Inflammatory macrophage treated with lipopolysaccharide for 1 hour (primary cell): ENCODE measurements around the gene CCDC88C.
"Not testable (repeated sequence)": the region's sequence is repeated elsewhere in the genome, so short reads cannot be mapped to it uniquely, and the experiment has no call there.

ENCODE experiments used
- DNase-seq, 2 donors: peaks; one replicate each; pipeline ENCODE4 v3.0.0-alpha.2; 2020 to 2022

The CCDC88C gene

GRCh38 chr14:91264151-91265150, 153.2 kb downstream of the CCDC88C start:
- no peak for DNase-seq

DNA sequence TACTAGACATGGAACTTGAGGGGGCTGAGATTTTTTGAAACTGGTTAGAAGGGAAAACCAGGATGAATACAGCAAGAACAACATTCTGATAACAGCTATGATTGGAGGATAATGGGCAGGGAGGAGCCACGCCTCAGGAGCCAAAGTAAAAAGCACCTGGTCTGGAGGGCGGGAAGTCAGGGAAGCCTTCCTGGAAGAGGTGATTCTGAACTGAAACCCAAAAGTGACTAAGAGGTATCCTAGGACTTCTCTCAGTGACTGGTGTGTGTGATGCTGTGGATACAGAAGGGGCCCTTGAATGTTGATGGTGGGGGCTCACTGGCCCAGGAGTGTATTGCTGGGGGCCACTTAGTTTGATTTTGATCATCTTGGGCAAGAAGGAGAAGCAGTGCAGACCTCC, 154.3 kb downstream of the CCDC88C start:
- no peak for DNase-seq

- no peak for DNase-seq
These were observed 155.6 kb downstream of the CCDC88C start for GRCh38 chr14:91261986-91262549.

DNA sequence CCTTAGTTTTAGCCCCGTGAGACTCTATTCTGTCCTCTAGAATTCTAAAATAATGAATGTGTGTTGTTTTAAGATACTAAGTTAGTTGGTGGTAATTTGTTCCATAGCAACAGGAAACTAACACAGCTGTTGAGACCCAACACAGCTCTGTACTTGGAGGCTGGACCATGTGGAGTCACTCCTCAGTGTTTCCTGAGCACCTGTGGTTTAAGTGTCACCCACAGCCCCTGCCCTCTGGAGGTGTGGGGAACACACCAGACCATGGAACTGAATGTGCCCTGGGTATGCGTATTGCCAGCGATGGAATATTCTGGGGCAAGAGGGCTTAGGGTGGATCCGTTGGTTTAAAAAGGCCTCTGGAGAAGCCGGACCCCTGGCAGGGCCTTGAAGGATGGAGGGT, 156.5 kb downstream of the CCDC88C start:
- DNase-seq = no peak

- DNase-seq = no peak
These were observed 158.7 kb downstream of the CCDC88C start for GRCh38 chr14:91258876-91259275.

GRCh38 chr14:91258011-91258618, 159.5 kb downstream of the CCDC88C start:
- no peak for DNase-seq

DNA sequence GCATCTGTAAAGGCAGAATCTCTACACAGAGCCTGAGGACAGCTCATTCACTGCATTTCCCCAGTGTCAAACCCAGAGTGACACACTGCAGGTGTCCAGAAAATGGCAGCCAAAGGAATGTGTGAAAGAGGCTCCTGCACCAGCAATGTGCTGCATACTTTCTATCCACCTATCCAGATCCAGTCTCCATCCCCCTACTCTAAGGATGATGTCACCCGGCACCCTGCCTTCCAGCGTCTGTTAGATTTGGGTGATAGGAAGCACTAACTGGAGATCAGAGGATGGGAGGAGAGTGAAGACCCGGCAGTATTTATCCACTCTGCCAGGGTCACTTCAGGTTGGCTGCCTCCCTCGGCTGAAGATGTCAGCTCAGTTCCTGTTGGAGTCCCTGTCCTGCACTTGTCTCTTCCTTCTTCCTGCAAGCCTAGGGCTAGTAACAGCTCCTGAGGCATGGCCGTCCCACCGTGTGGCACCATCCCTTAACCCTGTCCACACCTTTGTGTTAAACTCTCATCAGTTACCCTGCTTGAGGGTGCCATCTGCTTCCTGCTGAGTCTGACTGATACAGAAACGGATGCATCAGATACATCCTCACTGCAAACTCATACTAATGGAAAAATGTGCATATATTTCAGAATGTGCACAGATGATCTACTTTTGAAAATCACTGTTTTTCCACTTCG, 160.2 kb downstream of the CCDC88C start:
- DNase-seq = no peak

GRCh38 chr14:91256661-91257060, 161.0 kb downstream of the CCDC88C start:
- no peak for DNase-seq

GRCh38 chr14:91255026-91255695, 162.5 kb downstream of the CCDC88C start:
- no peak for DNase-seq

- DNase-seq = no peak
These were observed 163.2 kb downstream of the CCDC88C start for GRCh38 chr14:91254461-91254860.

GRCh38 chr14:91253795-91254323, 163.8 kb downstream of the CCDC88C start:
- no peak for DNase-seq

DNA sequence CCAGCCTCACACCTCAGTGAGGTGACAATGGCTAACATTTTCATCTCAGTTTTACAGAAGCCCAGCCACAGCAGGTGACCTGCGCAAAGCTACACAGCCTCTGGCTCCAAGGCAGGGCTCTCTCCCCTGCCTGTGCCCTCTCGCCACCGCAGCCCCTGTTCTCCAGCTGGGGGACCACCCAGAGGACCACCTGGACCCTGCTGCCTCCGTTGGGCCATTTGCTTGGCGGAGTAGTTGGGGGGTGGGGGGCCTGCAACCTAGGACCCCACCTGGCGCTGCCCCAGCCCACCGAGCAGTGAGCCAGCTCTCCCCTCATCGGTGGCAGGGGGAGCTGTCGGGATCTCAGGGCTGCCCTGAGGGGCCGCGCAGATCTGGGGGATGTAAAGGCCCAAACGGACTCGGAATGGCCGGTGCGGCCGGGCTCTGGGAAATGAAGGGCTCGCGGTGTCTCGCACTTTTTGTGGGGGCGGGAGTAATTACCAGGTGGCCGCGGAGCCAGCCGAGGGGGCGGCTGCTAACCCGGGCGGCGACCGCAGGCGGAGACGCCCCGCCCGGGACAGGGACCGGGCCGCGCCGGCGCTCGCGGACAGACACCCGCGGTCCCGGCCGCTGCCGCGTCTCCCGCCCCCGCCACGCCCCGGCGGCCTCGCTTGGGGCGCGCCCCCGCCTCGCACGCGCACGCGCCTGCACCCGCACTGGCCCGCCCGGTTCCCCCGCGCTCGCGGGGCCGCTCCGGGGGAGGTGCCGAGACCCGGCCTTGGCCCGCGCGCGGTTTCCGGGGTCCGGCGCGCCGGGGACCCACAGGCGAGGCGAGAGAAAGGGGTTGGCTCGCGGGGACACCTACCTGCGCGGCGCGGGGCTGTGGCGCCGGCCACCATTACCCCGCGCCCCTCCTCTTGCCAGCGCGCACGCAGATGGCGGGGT, 164.5 kb downstream of the CCDC88C start:
- peak in 1 of 2 donors; percentile 11 for DNase-seq

DNA sequence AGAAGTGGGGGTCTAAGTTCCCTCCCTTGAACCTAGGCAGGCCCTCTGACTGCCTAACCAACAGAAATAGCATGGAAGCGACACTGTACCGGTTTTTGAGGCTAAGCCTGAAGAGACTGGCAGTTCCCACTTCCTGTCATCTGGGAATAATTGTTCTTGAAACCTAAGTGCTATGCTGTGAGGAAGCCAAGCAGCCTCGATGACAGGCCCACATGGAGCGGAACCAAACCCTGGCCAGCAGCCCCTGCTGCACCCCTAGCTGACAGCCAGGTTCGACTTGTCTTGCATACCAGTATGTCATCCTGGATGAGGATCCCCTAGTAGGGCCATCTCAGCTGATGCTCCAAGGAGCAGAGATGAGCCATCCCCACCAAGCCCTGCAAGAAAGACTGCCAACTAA, 166.7 kb downstream of the CCDC88C start:
- DNase-seq = no peak

DNA sequence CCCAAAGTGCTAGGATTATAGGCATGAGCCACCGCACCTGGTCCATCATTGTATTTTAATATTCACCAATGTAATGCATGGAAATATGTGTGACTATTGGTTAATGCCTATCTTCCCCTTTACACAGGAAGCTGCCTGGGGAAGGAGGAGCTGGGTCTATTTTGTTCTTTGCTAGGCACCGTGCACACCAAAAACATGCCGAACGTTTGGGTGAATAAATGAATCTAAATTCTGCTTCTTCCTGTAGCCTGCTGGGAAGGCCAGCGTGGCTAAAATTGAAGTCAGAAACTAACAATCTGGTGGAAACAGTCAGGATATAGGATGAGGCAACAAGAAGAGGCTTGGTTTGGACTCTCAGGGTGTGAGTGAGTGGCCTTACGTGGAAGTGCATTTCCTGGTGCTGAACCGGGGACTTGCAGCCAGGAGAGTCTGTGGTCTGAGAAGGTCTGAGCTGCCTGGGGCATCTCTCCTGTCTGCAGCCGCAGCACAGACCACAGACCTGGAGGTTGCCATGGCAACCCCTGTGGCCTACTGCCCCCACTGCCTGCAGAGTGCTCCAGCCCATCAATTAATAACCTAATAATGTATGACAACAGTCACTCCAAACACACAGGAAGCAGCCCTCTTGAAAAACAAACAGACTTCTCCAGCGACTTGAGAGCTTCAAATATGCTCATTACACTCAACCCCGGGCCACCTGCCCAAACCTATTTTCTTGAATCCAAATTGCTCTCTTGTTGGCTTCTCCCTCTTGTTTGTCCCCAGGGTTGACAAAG, 167.6 kb downstream of the CCDC88C start:
- peak; percentile 37 to 40 for DNase-seq

GRCh38 chr14:91246051-91246852, 171.4 kb downstream of the CCDC88C start:
- no peak for DNase-seq

DNA sequence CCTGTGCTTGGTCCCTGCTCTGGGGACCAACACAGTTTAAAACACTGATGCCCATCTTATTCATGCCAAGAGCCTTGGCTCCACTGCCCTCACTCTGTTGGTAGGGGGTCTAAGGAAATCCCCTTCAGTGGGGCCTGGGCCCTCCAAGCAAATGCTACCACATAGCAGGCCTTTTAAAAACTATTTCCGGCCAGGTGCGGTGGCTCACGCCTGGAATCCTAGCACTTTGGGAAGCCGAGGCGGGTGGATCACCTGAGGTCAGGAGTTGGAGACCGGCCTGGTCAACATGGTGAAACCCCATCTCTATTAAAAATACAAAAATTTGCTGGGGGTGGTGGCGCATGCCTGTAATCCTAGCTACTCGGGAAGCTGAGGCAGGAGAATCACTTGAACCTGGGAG, 172.0 kb downstream of the CCDC88C start:
- DNase-seq = not testable (repeated sequence)

DNA sequence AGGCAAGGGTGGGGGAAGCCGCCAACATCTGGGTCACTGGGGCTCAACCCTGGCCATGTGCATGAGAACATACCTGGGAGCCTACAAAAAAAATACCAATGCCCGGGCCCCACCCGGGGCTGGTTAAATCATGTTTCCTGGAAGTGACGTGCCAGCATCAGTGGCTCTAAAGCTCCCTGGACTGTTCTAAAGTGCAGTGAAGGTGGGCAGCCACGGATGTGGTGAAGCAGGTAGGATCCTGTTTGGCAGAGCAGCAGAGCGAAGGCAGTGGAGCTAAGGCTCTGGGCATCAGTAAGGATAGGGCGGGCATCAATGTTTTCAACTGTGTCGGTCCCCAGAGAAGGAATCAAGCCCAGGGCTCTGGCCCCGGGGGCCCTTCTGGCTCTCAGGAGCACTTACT, 172.6 kb downstream of the CCDC88C start:
- DNase-seq = no peak

DNA sequence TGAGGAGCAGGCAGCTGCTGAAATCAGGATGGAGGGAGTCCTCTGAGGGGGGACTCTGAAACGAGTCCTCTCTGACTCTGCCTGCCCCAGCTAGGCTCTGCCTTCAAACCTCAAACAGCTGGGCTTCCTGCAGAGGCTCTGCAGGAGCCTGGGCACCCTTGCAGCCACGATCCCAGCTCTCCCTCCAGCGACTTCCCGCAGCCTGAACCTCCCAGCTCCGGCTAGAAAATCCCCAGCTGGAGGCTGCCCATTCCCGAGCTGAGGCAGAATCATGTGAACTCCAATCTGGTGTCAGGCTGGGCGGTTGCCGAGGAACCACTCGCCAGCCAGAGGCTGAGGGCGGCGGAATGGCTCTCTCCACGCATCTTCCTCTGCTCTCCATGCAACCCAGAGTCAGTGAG, 173.1 kb downstream of the CCDC88C start, which contains the start of gene GPR68:
Gene GPR68, minus strand, starts transcription at position 204 of the 401 bp plus-strand sequence. CDS start 9,654 bp downstream, outside the sequence.
- DNase-seq = peak; percentile 55 to 83

GRCh38 chr14:91243074-91243471, 174.5 kb downstream of the CCDC88C start:
- no peak for DNase-seq
